ENCODE measurements around the gene AQP12A. TPM values are rescaled to one million over a fixed set of nuclear protein-coding genes. Genes with fewer than 3 reads are reported as not detected.

Gene AQP12A
- total and polyA plus RNA-seq, 9 of the 15 experiments (the other 6 are each of a cell fraction or from before 2014, with no cell fraction given): not detected

- Histone ChIP-seq H3K27ac (ENCODE audit: extremely low read depth, low read depth, low read length) (no peak overlapping the region), H4K20me1 (replicated peaks; ENCODE audit: control insufficient read depth, insufficient read depth, low read length) (no peaks in the 10 kb centered on the region), H3K9me1 (ENCODE audit: control insufficient read depth, insufficient read depth, low read length) (no peaks in the 10 kb centered on the region), H2AFZ (ENCODE audit: low read depth, low read length) (no peak overlapping the region), H3K9ac (ENCODE audit: insufficient read depth in 1 of 2, low read depth in 2 of 2, low read length in 2 of 2) (no peak overlapping the region), H3K4me1 (replicated peaks in 1 of 2; ENCODE audit: control insufficient read depth in 2 of 2, insufficient read depth in 2 of 2, low read length in 2 of 2) (peaks cover 0 to 3% of the 10 kb centered on the region in 2 experiments; a peak in 1 of 5 replicates), H3K9me3 (replicated peaks; ENCODE audit: control insufficient read depth, insufficient read depth, low read depth, low read length) (no peaks in the 10 kb centered on the region), H3K4me2 (ENCODE audit: insufficient read depth, low read length) (no peak overlapping the region), H3K4me3 (no peak overlapping the region), H3K36me3 (ENCODE audit: control insufficient read depth, insufficient read depth, low read length) (no peaks in the 10 kb centered on the region), H3K79me2 (ENCODE audit: control insufficient read depth, insufficient read depth, low read length) (no peaks in the 10 kb centered on the region), H3K27me3 (ENCODE audit: control insufficient read depth in 2 of 2, insufficient read depth in 2 of 2, low read length in 2 of 2) (peaks cover 2 to 26% of the 10 kb centered on the region in 2 experiments; a peak in 3 of 5 replicates)
- POLR2A ChIA-PET: no interaction called here
- no peak for FAIRE-seq
- CTCF ChIA-PET (ENCODE audit: low intra/inter-chr PET ratio): no interaction called here
- intact Hi-C loops (cut with micrococcal nuclease): no loop called here
- TF ChIP-seq ZC3H4 (CRISPR knock-in tag; IDR thresholded peaks at IDR 0.05; ENCODE audit: borderline replicate concordance) (no peak), CHD4 (IDR thresholded peaks at IDR 0.05; ENCODE audit: insufficient read depth, insufficient replicate concordance, low read depth, low read length, poor library complexity, severe bottlenecking) (no peak), ZNF384 (IDR thresholded peaks at IDR 0.05; ENCODE audit: low read depth, low read length) (no peak), ZNF75A (CRISPR knock-in tag; IDR thresholded peaks at IDR 0.05) (no peak), STAT5B (CRISPR knock-in tag; IDR thresholded peaks at IDR 0.05) (no peak), TCF7 (IDR thresholded peaks at IDR 0.05; ENCODE audit: borderline replicate concordance) (no peak), SMARCE1 (IDR thresholded peaks at IDR 0.05) (no peak), ZHX1 (conservative IDR thresholded peaks at IDR 0.05; ENCODE audit: low read length) (no peak), COPS2 (conservative IDR thresholded peaks at IDR 0.05) (no peak), SMAD4 (CRISPR knock-in tag; conservative IDR thresholded peaks at IDR 0.05) (no peak), FOXA1 (IDR thresholded peaks at IDR 0.05; ENCODE audit: borderline replicate concordance) (no peak), MAFG (tag; conservative IDR thresholded peaks at IDR 0.05) (no peak), MIER1 (IDR thresholded peaks at IDR 0.05; ENCODE audit: low read depth) (no peak), NR2C1 (IDR thresholded peaks at IDR 0.05) (no peak), NR2C1 (tag; IDR thresholded peaks at IDR 0.05) (no peak), RAD21 (CRISPR knock-in tag; conservative IDR thresholded peaks at IDR 0.05 in 1 of 2, IDR thresholded peaks at IDR 0.05 in 1 of 2) (no peak)
- TF ChIP-seq, protein P1, sequence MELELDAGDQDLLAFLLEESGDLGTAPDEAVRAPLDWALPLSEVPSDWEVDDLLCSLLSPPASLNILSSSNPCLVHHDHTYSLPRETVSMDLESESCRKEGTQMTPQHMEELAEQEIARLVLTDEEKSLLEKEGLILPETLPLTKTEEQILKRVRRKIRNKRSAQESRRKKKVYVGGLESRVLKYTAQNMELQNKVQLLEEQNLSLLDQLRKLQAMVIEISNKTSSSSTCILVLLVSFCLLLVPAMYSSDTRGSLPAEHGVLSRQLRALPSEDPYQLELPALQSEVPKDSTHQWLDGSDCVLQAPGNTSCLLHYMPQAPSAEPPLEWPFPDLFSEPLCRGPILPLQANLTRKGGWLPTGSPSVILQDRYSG (tag; conservative IDR thresholded peaks at IDR 0.05; ENCODE audit: low read depth): no peak
- TF ChIP-seq, protein P2, sequence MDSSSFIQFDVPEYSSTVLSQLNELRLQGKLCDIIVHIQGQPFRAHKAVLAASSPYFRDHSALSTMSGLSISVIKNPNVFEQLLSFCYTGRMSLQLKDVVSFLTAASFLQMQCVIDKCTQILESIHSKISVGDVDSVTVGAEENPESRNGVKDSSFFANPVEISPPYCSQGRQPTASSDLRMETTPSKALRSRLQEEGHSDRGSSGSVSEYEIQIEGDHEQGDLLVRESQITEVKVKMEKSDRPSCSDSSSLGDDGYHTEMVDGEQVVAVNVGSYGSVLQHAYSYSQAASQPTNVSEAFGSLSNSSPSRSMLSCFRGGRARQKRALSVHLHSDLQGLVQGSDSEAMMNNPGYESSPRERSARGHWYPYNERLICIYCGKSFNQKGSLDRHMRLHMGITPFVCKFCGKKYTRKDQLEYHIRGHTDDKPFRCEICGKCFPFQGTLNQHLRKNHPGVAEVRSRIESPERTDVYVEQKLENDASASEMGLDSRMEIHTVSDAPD (CRISPR knock-in tag; IDR thresholded peaks at IDR 0.05): no peak
- 2% methylated on average over 11 of the region's 11 CpGs for WGBS (ENCODE audit: insufficient coverage, low coverage, missing lambda C conversion rate)
- ATAC-seq: no peak
- no peak for DNase-seq (ENCODE audit: extremely low read depth in 1 of 4, low spot score in 3 of 4)
- in situ Hi-C loops (cut with MboI): no loop called here
- no TSS peak for BruUV-seq (replicated peaks)
Observed at GRCh38 chr2:240747256-240747655, 55.6 kb downstream of the AQP12A start.
